Upper lobe of left lung (tissue), 6 donors: Measurements from ENCODE around the gene ADAMTS16. TPM values are rescaled to one million over a fixed set of nuclear protein-coding genes. Genes with fewer than 3 reads are reported as not detected.

Experiments
- ATAC-seq, 2 donors: fragments of 200-7000 bp; cut with Tn5 transposase; one replicate each; pipeline ENCODE4 v1.9.1; 2022; ENCODE audit warnings: mild to moderate bottlenecking in 2 of 2, moderate library complexity in 2 of 2; ENCODE audit not compliant: low FRiP score in 2 of 2
- DNase-seq, 2 donors: peaks; one replicate each; pipeline ENCODE4 v3.0.0-alpha.2; 2019 to 2020
- H3K27ac ChIP-seq, 4 donors: fragments of 200-600 bp; sonication (generic); one replicate each; pipeline ENCODE4 v1.5.1; 2016 to 2019
- H3K27me3 ChIP-seq, 4 donors: fragments of 200-600 bp; sonication (generic); one replicate each; pipeline ENCODE4 v1.5.1; 2017 to 2019
- H3K36me3 ChIP-seq, 4 donors: fragments of 200-600 bp; sonication (generic); one replicate each; pipeline ENCODE4 v1.5.1; 2016 to 2019
- H3K4me1 ChIP-seq, 4 donors: fragments of 200-600 bp; sonication (generic); one replicate each; pipeline ENCODE4 v1.5.1; 2018 to 2019
- H3K4me3 ChIP-seq, 4 donors: fragments of 200-600 bp; sonication (generic); one replicate each; pipeline ENCODE4 v1.5.1; 2017 to 2019; ENCODE audit warnings: mild to moderate bottlenecking in 2 of 4, moderate library complexity in 1 of 4
- H3K9me3 ChIP-seq, 4 donors: fragments of 200-600 bp; sonication (generic); one replicate each; pipeline ENCODE4 v1.5.1; 2018 to 2019
- CTCF ChIP-seq, 6 experiments: fragments of 450-650 bp in 4 of 6; fragments of 200-600 bp in 2 of 6; sonication (generic) in 2 of 6; IDR thresholded peaks; one replicate each; pipeline ENCODE4 v1.5.1; 2016 to 2019; ENCODE audit warnings: antibody characterized with exemption in 6 of 6
- EP300 ChIP-seq, 4 donors: sonication (generic); formaldehyde crosslinking; IDR thresholded peaks; one replicate each; pipeline ENCODE4 v1.5.1; 2017; ENCODE audit warnings: antibody characterized with exemption in 4 of 4, control low read depth in 2 of 4
- POLR2A ChIP-seq, 4 donors: fragments of 450-650 bp; IDR thresholded peaks; one replicate each; pipeline ENCODE4 v1.5.1; 2016 to 2017; ENCODE audit warnings: antibody characterized with exemption in 4 of 4, mild to moderate bottlenecking in 2 of 4
- POLR2AphosphoS5 ChIP-seq, 2 donors: sonication (generic); formaldehyde crosslinking; IDR thresholded peaks; one replicate each; pipeline ENCODE4 v1.5.1; 2017; ENCODE audit warnings: antibody characterized with exemption in 2 of 2
- WGBS, 2 donors: methylation state at CpG; one replicate each; pipeline ENCODE4 v1.1.5; 2017 to 2018; 5-methylcytosine and 5-hydroxymethylcytosine counted together
- total RNA-seq, 6 donors: library from RNA; depleted of rRNA in 4 of 6; stranded (reverse); fragments of >200 nt in 4 of 6; gene quantifications; one replicate each; pipeline versions ENCODE4 v1.1.0 to v1.2.1, GENCODE V29; 2016 to 2021
- donor health status: DM: no; HTN: no; CAD: no; lungs with moderate emphysema.
- donor health status: DM: no; HTN: yes; CAD: no; lungs with severe emphysema.

ADAMTS16 gene
- total RNA-seq, 6 donors from 2014 or later = 0.29 to 3.0 TPM; not detected in 4

- Histone ChIP-seq H3K9me3 (peaks cover 0 to 16% (median 1%) of the 10 kb centered on the region in 4 donors), H3K27ac (no peak overlapping the region)
- WGBS, 2 donors = 62 to 69% methylated on average over 2 of the region's 2 CpGs
Measured at GRCh38 chr5:5154733-5155132, 14.6 kb downstream of the ADAMTS16 start.

GRCh38 chr5:5155617-5156016 lies 15.5 kb downstream of the ADAMTS16 start:
- no peaks in the 10 kb centered on the region for H3K36me3 ChIP-seq
- no peak overlapping the region for H3K27ac ChIP-seq
- WGBS, 2 donors = 39 to 43% methylated on average over 1 of the region's 1 CpG
- ATAC-seq = no peak
- H3K27me3 ChIP-seq = no peaks in the 10 kb centered on the region
- DNase-seq = no peak
- H3K4me3 ChIP-seq = no peak overlapping the region
- H3K4me1 ChIP-seq = no peaks in the 10 kb centered on the region
- peaks cover 0 to 12% (median 1%) of the 10 kb centered on the region in 4 donors for H3K9me3 ChIP-seq
- TF ChIP-seq POLR2AphosphoS5 (IDR thresholded peaks at IDR 0.05) (no peak), EP300 (IDR thresholded peaks at IDR 0.05) (no peak), CTCF (IDR thresholded peaks at IDR 0.05) (no peak), POLR2A (IDR thresholded peaks at IDR 0.05) (no peak)

More at GRCh38 chr5:5154733-5155132, 14.6 kb downstream of the ADAMTS16 start:
- H3K4me3 ChIP-seq = no peak overlapping the region
- TF ChIP-seq POLR2A (IDR thresholded peaks at IDR 0.05) (no peak), EP300 (IDR thresholded peaks at IDR 0.05) (no peak), POLR2AphosphoS5 (IDR thresholded peaks at IDR 0.05) (no peak), CTCF (IDR thresholded peaks at IDR 0.05) (no peak)
- no peaks in the 10 kb centered on the region for H3K27me3 ChIP-seq
- ATAC-seq = no peak
- H3K4me1 ChIP-seq = no peaks in the 10 kb centered on the region
- DNase-seq = no peak
- H3K36me3 ChIP-seq = no peaks in the 10 kb centered on the region

- Histone ChIP-seq H3K27me3 (no peaks in the 10 kb centered on the region), H3K4me1 (no peaks in the 10 kb centered on the region), H3K4me3 (no peak overlapping the region), H3K27ac (no peak overlapping the region), H3K9me3 (peaks cover 0 to 7% (median 0%) of the 10 kb centered on the region in 4 donors), H3K36me3 (no peaks in the 10 kb centered on the region)
- TF ChIP-seq EP300 (IDR thresholded peaks at IDR 0.05) (no peak), POLR2AphosphoS5 (IDR thresholded peaks at IDR 0.05) (no peak), POLR2A (IDR thresholded peaks at IDR 0.05) (no peak), CTCF (IDR thresholded peaks at IDR 0.05) (no peak)
- 83 to 87% methylated on average over 3 of the region's 3 CpGs for WGBS, 2 donors
- DNase-seq (no peak), ATAC-seq (no peak)
Measured at GRCh38 chr5:5156471-5157082, 16.4 kb downstream of the ADAMTS16 start.

GRCh38 chr5:5158472-5158895 lies 18.4 kb downstream of the ADAMTS16 start:
- Histone ChIP-seq H3K36me3 (no peaks in the 10 kb centered on the region), H3K27ac (no peak overlapping the region), H3K4me3 (no peak overlapping the region), H3K27me3 (no peaks in the 10 kb centered on the region), H3K9me3 (peaks cover 0 to 7% (median 0%) of the 10 kb centered on the region in 4 donors), H3K4me1 (no peaks in the 10 kb centered on the region)
- TF ChIP-seq POLR2A (IDR thresholded peaks at IDR 0.05) (no peak), POLR2AphosphoS5 (IDR thresholded peaks at IDR 0.05) (no peak), CTCF (IDR thresholded peaks at IDR 0.05) (no peak), EP300 (IDR thresholded peaks at IDR 0.05) (no peak)
- 62 to 65% methylated on average over 1 of the region's 1 CpG for WGBS, 2 donors
- DNase-seq = no peak
- peak in 1 of 2 donors; percentile 60 for ATAC-seq
